Uterus (tissue), 2 donors: ENCODE data around the gene AHI1.

Experiments
- CTCF ChIP-seq, 4 experiments: fragments of 200-600 bp in 2 of 4; fragments of 450-650 bp in 2 of 4; sonication (generic) in 2 of 4; IDR thresholded peaks; one replicate each; pipeline ENCODE4 v1.5.1; 2016 to 2019; ENCODE audit warnings: antibody characterized with exemption in 4 of 4, mild to moderate bottlenecking in 2 of 4, moderate library complexity in 1 of 4
- POLR2A ChIP-seq, 2 donors: fragments of 450-650 bp; IDR thresholded peaks; one replicate each; pipeline ENCODE4 v1.6.1; 2016; ENCODE audit warnings: antibody characterized with exemption in 2 of 2, mild to moderate bottlenecking in 1 of 2, moderate library complexity in 1 of 2

DNA sequence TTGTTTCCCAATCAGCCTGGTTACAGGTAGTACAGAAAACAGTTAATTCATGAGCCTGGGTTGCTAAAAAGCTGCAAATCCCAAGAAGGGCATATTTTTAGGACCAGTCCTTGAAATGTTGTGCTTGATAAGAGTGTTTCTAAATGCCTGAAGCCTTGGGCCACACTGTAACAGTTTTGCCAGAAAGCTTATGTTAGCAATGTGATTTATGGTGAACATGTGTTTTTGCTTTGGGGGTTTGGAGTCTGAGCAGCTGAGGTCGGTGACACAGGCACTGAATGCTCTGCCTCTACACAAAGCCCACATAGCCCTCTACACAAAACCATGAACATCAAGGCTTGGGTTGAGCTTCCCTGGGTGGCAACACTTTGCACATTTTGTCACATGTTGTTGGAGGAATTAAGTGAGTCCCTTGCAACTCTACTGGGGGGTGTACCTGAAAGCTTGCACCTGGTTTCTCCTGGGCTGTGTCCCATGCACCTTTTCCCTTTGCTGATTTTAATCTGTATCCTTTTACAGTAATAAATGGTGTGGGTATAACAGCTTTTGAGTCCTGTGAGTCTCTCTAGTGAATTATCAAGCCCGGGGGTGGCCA lies 22.2 kb downstream of the AHI1 start:
- no peak for TF ChIP-seq CTCF (IDR thresholded peaks at IDR 0.05)
- no peak for TF ChIP-seq POLR2A (IDR thresholded peaks at IDR 0.05)
